AG09319 (cell line): ENCODE measurements around the gene ATE1.
"Not testable (repeated sequence)": the region's sequence is repeated elsewhere in the genome, so short reads cannot be mapped to it uniquely, and the experiment has no call there.

Experiments used
- DNase-seq: peaks from one replicate; pipeline ENCODE4 v3.0.0-alpha.2; 2010; ENCODE audit warnings: low read depth; ENCODE audit errors: extremely low read depth
- CTCF ChIP-seq: IDR thresholded peaks from 2 replicates; pipeline ENCODE4 v1.5.1; 2011; ENCODE audit warnings: low read depth, mild to moderate bottlenecking, inconsistent platforms, low read length, moderate library complexity

The ATE1 gene

GRCh38 chr10:121942749-121943416 is 15.1 kb upstream of the ATE1 start:
- DNase-seq, result peak; percentile 45
- no peak for TF ChIP-seq CTCF

GRCh38 chr10:121941532-121941931 is 13.7 kb upstream of the ATE1 start:
- TF ChIP-seq CTCF, result no peak
- no peak for DNase-seq

- no peak for DNase-seq
- TF ChIP-seq CTCF, result no peak
Measured at GRCh38 chr10:121936295-121936694, 8.5 kb upstream of the ATE1 start.

- DNase-seq, result no peak
- no peak for TF ChIP-seq CTCF
Measured at GRCh38 chr10:121935702-121936101, 7.9 kb upstream of the ATE1 start.

GRCh38 chr10:121930268-121931085 is 2.6 kb upstream of the ATE1 start:
- DNase-seq, result not testable (repeated sequence)

- DNase-seq, result not testable (repeated sequence)
Measured at GRCh38 chr10:121929585-121930267, 1.9 kb upstream of the ATE1 start.

GRCh38 chr10:121928528-121928884 is 675 bp upstream of the ATE1 start:
- TF ChIP-seq CTCF, result no peak
- DNase-seq, result no peak

- no peak for TF ChIP-seq CTCF
- DNase-seq, result no peak
Measured at GRCh38 chr10:121927318-121927840, 452 bp downstream of the ATE1 start.
